Islet precursor cell (in vitro differentiated cells): ENCODE measurements around the gene TFPT.

ENCODE experiments used
- DNase-seq: peaks from one replicate; pipeline ENCODE4 v3.0.0-alpha.2; 2018

TFPT gene

DNA sequence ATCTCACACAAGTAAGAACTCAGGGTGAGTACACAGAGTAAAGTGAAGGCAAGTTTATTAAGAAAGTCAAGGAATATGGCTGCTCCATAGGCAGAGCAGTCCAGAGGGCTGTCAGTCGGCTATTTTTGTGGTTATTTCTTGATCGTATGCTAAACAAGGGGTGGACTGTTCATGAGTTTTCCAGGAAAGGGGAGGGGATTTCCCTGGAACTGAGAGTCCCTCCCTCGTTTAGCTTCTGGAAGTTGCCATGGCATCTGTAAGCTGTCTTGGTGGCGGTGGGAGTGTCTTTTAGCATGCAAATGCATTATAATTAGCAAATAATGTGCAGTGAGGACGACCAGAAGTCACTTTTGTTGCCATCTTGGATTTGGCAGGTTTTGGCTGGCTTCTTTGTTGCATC is 46.0 kb downstream of the TFPT start:
- DNase-seq: no peak

DNA sequence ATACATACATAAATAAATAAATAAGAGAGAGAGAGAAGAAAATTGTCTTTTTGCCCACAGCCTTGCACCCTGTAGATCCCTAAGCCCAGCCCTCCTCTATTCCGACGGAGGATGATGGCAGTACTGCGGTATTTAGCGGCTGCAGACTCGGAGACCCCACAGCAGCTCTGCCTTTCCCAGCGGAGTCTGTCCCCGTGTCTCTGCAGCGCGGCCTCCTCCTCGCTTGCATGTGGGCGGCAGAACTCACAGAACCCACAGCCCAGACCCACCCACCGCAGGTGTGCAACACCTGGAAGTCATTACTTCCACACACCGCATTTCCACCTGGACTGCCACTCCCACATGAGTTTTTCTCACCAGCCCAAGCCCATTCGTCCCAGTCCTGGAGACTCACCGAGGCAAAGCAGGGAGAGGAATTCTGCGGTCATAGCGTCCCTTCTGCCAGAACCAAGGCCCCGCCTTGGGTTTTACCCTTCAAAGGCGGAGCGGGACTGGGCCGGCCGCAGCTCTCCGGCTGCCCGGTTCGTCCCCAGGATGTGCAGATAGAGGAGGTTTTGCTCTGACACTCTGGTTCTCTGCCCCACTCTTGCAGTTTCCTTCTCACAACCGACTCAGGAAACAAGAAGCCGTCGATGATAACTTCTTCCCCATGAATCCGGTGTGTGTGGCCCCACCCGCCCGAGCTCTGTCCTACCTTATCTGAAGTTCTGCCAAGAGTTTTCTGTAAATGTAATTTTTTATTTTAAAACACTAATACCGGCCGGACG is 51.9 kb downstream of the TFPT start, which contains the start of gene VSTM1:
VSTM1 (minus strand) TSS at position 548 of the 767 bp plus-strand sequence; CDS start at position 428, 120 bp downstream.
- DNase-seq: no peak

DNA sequence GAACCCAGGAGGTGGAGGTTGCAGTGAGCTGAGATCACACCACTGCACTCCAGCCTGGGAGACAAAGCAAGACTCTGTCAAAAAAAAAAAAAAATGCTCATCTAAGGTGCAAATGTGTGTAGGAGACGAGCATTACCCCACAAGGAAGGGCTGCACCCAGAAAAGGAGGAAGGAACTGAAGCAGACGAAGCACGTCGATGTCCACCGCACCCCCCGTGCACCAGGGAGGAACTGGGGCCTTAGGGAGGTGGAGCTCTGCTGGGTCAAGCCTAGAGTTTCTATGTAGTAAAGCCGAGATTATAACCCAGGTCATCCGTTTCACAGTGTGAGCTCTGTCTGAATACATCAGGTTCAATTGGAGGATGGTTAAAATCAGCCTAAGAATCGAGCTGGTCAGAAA is 52.8 kb downstream of the TFPT start:
- DNase-seq: no peak
